GM19351 (cell line): ENCODE data around the gene COX19.
"Not testable (repeated sequence)": the region's sequence is repeated elsewhere in the genome, so short reads cannot be mapped to it uniquely, and the experiment has no call there.

Source experiments
- ATAC-seq: cut with Tn5 transposase; IDR thresholded peaks from one replicate; pipeline ENCODE4 v1.9.1; 2021; ENCODE audit warnings: mild to moderate bottlenecking, moderate library complexity; ENCODE audit not compliant: unreplicated experiment

The COX19 gene

DNA sequence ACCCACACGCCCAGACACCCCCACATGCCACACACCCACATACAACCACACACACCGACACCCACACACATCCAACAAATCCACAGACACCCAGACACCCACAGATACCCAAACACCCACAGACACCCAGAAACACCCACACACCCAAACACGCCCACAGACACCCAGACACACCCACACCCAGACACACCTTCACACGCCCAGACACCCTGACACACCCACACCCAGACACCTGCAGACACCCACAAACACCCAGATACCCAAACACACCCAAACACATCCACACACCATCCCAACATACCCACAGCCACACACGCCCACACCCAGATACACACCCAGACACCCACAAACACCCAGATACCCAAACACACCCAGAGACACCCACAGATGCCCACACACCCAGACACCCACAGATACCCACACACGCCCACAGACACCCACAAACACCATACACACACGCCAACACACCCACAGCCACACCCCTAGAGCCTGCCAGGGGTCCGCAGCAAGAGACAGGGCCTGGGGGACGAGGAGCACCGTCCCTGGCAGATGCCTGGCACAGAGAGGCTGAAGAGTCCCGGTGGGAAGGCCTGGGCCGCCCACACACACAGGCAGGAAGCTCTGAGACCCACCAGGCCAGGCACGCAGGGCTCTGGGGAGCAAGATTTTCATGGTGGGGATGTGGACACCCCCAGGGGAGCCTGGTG lies 36.1 kb upstream of the COX19 start:
- no peak for ATAC-seq

DNA sequence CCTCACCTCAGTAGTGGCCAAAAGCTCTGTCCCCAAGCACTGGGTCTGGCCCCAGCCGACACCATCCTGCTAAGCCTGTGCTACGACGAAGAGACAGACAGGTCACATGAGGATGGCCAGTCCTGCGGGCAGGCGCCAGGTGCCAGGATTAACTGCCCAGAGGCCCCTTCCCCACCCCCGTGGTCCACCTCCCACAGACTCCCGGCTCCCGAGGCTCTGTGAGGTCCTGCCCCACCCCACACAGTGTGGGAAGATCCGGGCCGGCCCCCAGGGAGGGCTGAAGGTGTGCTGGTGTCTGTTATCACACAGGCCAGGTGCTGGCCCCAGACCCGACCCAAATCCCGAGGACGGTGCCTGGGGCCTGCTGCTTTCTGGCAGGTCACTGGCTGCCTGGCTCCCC lies 34.9 kb upstream of the COX19 start:
- no peak for ATAC-seq

DNA sequence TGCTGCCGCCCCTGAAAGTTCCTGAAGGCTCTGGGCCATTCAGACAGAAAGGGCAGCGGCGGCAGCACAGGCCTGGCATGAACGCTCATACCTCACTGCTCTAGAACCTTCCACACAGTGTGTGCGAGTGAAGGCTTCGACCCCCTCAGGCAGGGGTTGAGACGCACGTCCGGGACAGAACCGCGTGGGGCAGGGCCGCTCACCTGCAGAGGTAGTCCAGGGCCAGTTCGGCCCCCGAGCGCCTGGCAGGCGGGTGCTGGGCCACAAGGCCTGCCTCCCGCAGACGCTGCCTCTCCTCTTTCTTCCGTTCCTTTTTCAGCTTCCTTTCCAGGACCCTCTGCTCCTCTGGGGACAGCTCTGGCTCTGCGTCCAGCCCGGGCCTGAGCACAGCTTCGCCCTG lies 34.4 kb upstream of the COX19 start:
- ATAC-seq, result no peak

GRCh38 chr7:1008733-1009363 lies 33.5 kb upstream of the COX19 start:
- ATAC-seq, result no peak

GRCh38 chr7:1007901-1008300 lies 32.6 kb upstream of the COX19 start:
- ATAC-seq, result no peak

DNA sequence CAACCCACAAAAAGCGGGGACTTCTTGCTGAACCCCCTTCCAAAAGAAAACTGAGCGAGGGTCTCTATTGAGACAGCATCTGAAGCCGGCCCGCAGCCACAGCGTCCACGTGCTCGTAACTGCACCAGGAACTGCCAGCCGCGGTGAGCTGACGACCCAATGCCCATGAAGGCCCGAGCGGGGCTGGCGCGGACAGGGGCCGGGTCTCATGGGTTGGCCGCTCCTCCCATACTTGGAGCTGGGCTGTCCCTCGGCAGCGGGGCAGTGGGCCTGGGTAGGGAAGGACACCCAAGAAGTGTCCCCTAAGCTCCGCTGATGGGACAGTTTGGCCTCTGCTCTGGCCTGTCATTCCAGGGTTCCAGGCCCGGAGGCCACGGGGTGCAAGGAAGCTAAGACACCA lies 30.0 kb upstream of the COX19 start:
- no peak for ATAC-seq

DNA sequence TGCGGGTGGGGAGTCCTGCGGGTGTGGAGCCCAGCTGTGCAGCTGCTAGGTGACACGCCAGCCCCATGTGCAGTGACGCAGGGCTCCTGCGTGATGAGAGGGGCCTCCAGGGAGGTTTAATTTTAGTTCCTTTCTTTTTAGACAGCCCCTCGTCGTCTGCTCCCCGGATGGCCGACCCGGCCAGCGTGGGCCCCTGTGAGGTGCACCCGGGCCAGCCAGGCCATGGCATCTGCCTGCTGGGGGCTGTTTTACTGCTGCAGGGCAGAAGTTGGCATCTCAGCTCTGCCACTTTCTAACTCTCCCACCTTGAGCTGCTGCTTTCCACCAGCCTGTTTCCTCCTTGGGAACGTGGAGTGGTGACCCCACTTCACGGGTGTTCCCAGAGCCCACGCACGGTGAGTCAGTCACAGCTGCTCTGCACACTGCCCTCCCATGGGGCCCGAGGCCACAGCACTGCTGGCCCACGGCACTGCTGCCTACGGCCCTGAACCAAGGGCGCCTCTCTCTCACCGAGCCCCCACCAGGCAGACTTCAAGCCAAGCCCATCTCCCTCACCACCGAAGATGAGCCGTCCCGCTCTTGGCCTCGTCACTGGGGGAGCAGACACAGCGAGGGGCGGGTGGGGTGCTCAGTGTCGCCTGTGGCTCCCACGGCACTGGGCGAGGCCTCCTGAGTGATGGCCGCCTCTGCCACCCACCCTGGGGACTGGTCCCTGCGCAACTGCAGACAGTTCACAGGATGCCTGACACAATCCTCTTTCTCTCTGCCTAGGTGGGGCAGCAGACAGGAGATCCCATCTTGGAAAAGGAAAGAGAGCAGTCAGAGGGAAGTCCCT lies 28.9 kb upstream of the COX19 start:
- ATAC-seq, result no peak

- ATAC-seq, result not testable (repeated sequence)
These were observed 27.1 kb upstream of the COX19 start for GRCh38 chr7:1002445-1002844.

DNA sequence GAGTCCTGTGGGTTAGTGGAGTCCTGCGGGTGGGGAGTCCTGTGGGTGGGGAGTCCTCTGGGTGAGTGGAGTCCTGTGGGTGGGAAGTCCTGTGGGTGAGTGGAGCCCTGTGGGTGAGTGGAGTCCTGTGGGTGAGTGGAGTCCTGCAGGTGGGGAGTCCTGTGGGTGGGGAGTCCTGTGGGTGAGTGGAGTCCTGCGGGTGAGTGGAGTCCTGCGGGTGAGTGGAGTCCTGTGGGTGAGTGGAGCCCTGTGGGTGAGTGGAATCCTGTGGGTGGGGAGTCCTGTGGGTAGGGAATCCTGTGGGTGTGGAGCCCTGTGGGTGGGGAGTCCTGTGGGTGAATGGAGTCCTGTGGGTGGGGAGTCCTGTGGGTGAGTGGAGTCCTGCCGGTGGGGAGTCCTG lies 26.7 kb upstream of the COX19 start:
- not testable (repeated sequence) for ATAC-seq

DNA sequence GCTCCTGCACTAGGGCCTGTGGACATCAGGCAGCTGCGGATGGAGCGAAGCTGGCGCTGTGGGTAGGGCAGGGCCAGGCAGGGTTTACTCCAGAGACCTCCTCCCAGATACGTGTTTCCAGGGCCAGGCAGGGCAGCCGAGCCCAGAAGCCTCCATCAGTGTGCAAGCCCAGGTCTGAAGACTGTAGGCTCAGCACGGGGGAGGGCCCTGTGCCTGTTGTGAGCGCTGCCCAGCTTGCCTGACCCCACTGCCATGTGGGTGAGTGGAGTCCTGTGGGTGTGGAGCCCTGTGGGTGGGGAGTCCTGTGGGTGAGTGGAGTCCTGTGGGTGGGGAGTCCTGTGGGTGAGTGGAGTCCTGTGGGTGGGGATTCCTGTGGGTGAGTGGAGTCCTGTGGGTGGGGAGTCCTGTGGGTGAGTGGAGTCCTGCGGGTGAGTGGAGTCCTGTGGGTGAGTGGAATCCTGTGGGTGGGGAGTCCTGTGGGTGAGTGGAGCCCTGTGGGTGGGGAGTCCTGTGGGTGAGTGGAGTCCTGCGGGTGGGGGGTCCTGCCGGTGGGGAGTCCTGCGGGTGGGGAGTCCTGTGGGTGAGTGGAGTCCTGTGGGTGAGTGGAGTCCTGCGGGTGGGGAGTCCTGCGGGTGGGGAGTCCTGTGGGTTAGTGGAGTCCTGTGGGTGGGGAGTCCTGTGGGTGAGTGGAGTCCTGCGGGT lies 25.9 kb upstream of the COX19 start:
- not testable (repeated sequence) for ATAC-seq

DNA sequence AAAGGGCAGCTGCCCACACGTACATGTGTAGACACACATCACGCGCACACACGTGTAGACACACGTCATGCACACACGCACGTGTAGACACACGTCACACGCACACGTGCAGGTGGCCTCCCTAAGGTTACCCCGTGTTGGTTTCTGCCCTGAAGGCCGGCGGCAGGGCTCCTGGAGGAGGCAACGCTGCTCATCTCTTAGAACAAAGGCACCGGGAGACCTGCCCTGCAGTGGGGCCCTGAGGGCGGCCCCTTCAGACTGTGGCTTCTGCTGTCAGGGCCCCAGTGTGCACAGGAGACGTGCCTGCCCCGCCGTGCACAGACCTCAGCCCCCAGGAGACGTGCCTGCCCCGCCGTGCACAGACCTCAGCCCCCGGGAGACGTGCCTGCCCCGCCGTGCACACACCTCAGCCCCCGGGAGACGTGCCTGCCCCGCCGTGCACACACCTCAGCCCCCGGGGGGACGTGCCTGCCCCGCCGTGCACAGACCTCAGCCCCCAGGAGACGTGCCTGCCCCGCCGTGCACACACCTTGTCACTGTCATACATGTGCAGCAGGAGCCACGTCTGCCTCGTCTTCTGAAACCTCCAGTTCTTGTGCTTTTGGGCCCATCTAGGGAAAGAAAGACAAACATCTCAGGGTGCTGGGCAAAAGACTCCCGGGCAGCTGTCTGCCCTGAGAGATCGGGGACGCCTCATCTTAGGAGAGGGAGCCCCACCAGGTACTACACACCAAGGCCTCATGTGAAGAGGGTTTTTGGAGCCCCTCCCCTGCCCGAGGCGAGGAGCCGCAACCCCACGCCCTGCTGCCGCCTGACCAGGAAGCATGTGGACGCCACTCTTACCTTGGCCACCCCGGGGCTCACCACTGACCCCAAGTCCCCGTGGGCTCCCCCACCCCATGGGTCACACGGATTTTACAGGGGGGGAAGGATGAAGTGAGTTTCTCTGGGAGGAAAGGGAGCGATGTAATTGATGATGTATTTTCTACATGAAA lies 24.9 kb upstream of the COX19 start:
- no peak for ATAC-seq

GRCh38 chr7:999149-999879 lies 24.0 kb upstream of the COX19 start:
- ATAC-seq, result no peak

GRCh38 chr7:997404-998395 lies 22.4 kb upstream of the COX19 start:
- ATAC-seq, result no peak

GRCh38 chr7:996079-996872 lies 20.9 kb upstream of the COX19 start:
- no peak for ATAC-seq

DNA sequence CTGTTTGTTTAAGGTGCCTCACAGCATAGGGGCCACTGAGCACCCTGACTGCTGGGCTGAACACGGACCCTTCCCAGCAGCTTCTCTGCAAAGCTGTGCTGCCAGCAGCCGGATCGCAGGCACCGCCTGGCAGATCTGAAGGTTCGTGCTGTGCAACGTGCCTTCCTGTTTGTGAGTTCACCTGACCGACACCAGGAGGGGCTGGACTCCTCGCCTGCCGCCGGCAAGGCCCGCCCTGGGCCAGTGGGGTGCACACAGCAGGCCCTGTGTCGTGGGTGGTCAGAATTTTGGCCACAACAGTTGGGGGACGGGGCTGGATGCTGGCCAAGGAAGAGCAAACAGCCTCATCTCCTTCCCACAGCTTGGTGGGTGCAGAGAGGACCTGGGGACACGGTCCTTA lies 20.2 kb upstream of the COX19 start:
- no peak for ATAC-seq

GRCh38 chr7:994592-995308 lies 19.4 kb upstream of the COX19 start:
- ATAC-seq, result no peak
